Muscle of leg (tissue), 16 donors: ENCODE measurements around the gene SERPINB11. TPM values are rescaled to one million over a fixed set of nuclear protein-coding genes. Genes with fewer than 3 reads are reported as not detected.
"Not testable (repeated sequence)": the region's sequence is repeated elsewhere in the genome, so short reads cannot be mapped to it uniquely, and the experiment has no call there.

Experiments used
- DNase-seq: peaks from one replicate; pipeline ENCODE4 v3.0.0; 2013
- H3K27ac ChIP-seq: one replicate; pipeline ENCODE4 v1.5.1; 2013; ENCODE audit warnings: mild to moderate bottlenecking, low read length, control low read depth
- H3K27me3 ChIP-seq: one replicate; pipeline ENCODE4 v1.6.1; 2013; ENCODE audit warnings: low read length; ENCODE audit not compliant: control insufficient read depth, insufficient read depth
- H3K36me3 ChIP-seq: one replicate; pipeline ENCODE4 v1.6.1; 2013; ENCODE audit warnings: low read length; ENCODE audit not compliant: control insufficient read depth, insufficient read depth
- H3K4me1 ChIP-seq: one replicate; pipeline ENCODE4 v1.6.1; 2013; ENCODE audit warnings: low read length; ENCODE audit not compliant: control insufficient read depth, insufficient read depth
- H3K4me3 ChIP-seq: one replicate; pipeline ENCODE4 v1.5.1; 2013; ENCODE audit warnings: low read length, control low read depth
- H3K9me3 ChIP-seq: replicated peaks from 2 replicates; pipeline ENCODE4 v1.6.1; 2013; ENCODE audit warnings: low read depth, low read length; ENCODE audit not compliant: control insufficient read depth
- WGBS: methylation state at CpG from one replicate; pipeline ENCODE4 v1.1.5; 2013; ENCODE audit warnings: missing lambda C conversion rate; ENCODE audit not compliant: insufficient coverage; 5-methylcytosine and 5-hydroxymethylcytosine counted together
- long read RNA-seq, 11 donors: transcript quantifications; one replicate each; lab custom pipeline, GENCODE V29; 2026
- polyA plus RNA-seq, 8 donors: library from polyadenylated mRNA; unstranded; fragments of 120-200 nt; gene quantifications; one replicate each; pipeline versions ENCODE4 v1.2.1 to v1.2.3, GENCODE V29; 2013; ENCODE audit warnings: inconsistent platforms in 1 of 8, low replicate concordance in 1 of 8; ENCODE audit not compliant: insufficient read length in 8 of 8, insufficient read depth in 1 of 8
- total RNA-seq: library from RNA; stranded (reverse); fragments of 120-200 nt; gene quantifications from one replicate; pipeline ENCODE4 v1.2.4, GENCODE V29; 2013

Gene SERPINB11, protein sequence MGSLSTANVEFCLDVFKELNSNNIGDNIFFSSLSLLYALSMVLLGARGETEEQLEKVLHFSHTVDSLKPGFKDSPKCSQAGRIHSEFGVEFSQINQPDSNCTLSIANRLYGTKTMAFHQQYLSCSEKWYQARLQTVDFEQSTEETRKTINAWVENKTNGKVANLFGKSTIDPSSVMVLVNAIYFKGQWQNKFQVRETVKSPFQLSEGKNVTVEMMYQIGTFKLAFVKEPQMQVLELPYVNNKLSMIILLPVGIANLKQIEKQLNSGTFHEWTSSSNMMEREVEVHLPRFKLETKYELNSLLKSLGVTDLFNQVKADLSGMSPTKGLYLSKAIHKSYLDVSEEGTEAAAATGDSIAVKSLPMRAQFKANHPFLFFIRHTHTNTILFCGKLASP
- total RNA-seq (not detected), polyA plus RNA-seq (not detected)
- long read RNA-seq, donor 1 = 0 reads
- long read RNA-seq, donor 2 = 0 reads
- long read RNA-seq, donor 3 = 0 reads
- long read RNA-seq, donor 4 = 0 reads
- long read RNA-seq, donor 5 = 0 reads
- long read RNA-seq, donor 6 = 0 reads
- long read RNA-seq, donor 7 = 0 reads
- long read RNA-seq, donor 8 = 0 reads
- long read RNA-seq, donor 9 = 0 reads
- long read RNA-seq, donor 10 = 0 reads
- long read RNA-seq, donor 11 = 0 reads

DNA sequence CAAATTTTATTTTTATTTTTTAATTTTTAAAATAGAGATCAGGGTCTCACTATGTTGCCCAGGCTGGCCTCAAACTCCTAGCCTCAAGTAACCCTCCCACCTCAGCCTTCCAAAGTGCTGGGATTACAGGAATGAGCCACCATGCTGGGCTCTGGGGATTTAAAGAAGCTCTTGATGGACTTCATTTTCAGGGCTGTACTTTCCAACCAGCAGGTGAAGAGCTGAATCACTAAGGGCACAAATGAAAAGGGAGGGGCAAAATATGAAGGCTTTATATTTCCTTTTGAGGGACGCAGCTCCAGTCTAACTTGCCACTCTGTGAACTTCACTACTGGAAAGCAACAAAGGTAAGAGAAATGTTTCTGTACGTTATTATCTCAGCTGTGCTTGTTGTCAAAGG lies at the start of gene SERPINB11:
Gene SERPINB11, plus strand, starts transcription at position 301 of the 400 bp plus-strand sequence. CDS start 7,234 bp downstream, outside the sequence.
- Histone ChIP-seq H3K36me3 (no peaks in the 10 kb centered on the region), H3K9me3 (no peaks in the 10 kb centered on the region), H3K4me1 (no peaks in the 10 kb centered on the region), H3K4me3 (no peak within 1 kb of the TSS), H3K27me3 (no peaks in the 10 kb centered on the region), H3K27ac (no peak within 1 kb of the TSS)
- DNase-seq = no peak
- WGBS = no CpG with 5 or more reads among the region's 2 CpGs

DNA sequence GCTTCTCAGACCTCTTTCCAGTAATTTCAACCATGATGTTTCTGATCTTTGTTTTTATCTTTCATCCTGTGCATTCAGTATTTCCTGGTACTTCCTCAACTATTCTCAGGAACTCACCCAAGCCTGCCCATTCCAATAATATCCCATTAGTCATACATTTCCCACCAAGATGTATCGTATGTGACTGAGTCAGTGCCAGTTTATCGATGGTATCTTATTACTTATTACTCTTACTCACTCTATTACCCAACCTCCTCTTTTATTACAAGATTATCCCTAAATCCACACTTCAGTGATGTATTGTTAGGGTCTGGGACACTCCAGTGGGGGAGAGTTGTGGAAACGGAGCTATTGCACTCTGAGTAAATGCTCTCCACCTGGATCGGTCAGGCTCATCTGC lies 43.8 kb upstream of the SERPINB11 start:
- not testable (repeated sequence) for H3K4me3 ChIP-seq, H3K27ac ChIP-seq, H3K27me3 ChIP-seq, H3K4me1 ChIP-seq, DNase-seq, H3K36me3 ChIP-seq, H3K9me3 ChIP-seq
- 90% methylated on average over 2 of the region's 4 CpGs for WGBS

DNA sequence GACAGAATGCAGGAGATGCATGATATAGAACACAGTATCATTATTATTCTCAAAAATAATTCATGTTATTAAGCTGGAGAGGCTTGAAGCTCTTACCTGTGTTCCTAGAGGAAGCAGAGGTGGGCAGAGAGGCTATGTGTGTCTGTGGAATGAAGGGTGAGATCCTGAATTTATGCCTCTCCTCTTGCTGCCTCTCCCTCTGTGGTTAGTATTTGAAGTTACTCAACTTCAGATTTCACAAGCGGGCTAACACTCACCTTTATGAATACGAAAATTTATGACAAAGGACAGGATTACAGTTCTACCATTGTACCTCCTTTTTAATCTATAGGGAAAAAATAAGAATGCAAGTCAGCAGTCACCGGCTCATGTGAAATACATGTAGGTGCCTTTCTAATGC lies 41.0 kb upstream of the SERPINB11 start, which contains the start of gene SERPINB3:
Gene SERPINB3, minus strand, starts transcription at position 144 of the 400 bp plus-strand sequence. CDS start 677 bp downstream, outside the sequence.
- not testable (repeated sequence) for H3K27me3 ChIP-seq, H3K36me3 ChIP-seq, H3K27ac ChIP-seq, DNase-seq, H3K4me3 ChIP-seq, H3K4me1 ChIP-seq, H3K9me3 ChIP-seq
- WGBS = no CpG with 5 or more reads among the region's 3 CpGs

DNA sequence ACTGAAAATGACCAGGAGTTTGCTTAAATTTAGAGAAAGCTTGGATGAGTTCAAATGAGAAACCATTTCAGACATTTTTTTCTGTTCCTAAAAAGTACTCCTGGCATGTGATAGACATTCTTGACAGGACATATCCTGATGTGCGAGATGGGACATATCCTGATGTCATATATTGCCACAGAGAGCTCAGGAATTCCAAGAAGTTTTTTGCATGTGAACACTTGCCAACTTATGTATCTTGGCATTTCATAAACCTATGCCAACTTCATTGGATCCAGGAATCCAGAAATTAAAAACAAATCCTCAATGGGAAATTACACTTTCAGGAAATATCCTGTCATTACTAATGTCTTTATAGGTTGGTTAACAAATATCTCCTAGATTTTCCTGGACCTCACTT lies 38.2 kb upstream of the SERPINB11 start:
- WGBS = 83% methylated on average over 1 of the region's 1 CpG

DNA sequence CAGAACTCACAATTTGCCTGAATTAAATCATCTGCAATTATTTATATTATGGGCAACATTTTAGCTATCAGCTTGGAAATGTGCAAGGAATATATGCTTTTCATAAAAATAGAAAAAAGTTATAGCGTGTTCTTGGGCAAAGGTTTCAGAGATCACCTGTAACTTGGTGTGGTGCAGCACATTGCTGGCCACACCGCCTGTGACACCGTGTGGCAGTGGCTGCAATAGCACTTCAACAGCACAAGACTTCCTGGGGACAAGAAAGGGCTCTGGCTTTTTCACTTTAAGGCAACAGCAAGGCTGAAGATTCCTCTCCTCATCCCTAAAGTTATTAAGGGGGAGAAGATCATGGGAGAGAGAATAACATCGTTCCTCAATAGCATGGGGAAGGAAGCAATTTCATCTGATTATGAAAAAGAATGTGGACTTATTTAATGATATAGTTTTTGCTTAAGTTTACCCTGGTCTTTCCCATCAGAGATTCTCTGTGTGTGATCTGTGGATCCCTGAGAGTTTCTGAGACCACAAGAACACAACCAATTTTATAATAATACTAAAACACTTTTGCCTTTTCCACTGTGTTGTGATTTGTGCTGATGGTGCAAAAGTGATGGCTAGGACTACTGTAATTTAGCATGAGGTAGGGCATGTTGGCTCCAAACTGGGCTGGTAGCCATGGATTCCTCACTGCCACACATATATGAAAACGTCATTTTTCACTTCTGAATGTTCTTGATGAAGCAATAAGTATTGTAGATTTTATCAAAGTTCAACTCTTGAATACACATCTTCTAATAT lies 26.0 kb upstream of the SERPINB11 start:
- Histone ChIP-seq H3K4me1 (no peaks in the 10 kb centered on the region), H3K36me3 (no peaks in the 10 kb centered on the region), H3K27me3 (no peaks in the 10 kb centered on the region), H3K9me3 (no peaks in the 10 kb centered on the region), H3K27ac (no peak overlapping the region), H3K4me3 (no peak overlapping the region)
- 17% methylated on average over 3 of the region's 5 CpGs for WGBS
- DNase-seq = no peak

More for the DNA sequence above, 38.2 kb upstream of the SERPINB11 start:
- DNase-seq = no peak
- Histone ChIP-seq H3K27me3 (no peaks in the 10 kb centered on the region), H3K4me3 (no peak overlapping the region), H3K9me3 (peaks cover 2% of the 10 kb centered on the region), H3K36me3 (no peaks in the 10 kb centered on the region), H3K27ac (no peak overlapping the region), H3K4me1 (no peaks in the 10 kb centered on the region)

DNA sequence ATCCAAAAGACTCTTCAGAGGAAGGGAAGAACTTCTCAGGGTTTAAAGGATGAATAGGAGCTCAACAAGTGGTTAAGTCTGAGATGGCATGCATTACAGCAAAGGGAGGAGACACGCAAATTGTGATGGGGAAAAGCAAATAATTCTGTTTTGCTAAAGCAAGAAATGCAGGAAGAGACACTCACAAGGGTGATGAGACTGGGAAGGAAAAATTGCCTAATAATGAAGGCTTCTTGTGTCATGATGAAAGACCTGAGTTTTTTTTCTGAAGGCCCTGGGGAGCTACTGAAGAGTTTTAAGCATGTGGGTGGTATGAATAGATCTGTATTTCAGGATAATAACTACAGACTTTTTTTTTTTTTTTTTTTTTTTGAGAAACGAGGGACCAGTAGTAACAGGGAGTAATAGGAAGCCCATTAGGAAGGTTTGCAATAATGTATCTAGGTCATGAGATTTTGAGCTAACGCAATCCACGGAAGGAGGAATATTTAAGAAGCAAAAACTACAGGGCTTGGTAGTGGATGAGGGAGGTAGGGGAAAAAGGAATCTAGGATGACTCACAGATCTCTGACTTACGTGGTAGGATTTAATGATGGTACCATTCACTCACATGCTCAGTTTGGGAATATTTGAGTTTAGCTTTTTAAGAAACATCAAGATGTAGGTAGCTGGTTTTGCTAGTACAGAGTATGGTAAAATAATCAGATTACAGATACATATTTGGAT lies 25.1 kb upstream of the SERPINB11 start:
- no peak for DNase-seq

DNA sequence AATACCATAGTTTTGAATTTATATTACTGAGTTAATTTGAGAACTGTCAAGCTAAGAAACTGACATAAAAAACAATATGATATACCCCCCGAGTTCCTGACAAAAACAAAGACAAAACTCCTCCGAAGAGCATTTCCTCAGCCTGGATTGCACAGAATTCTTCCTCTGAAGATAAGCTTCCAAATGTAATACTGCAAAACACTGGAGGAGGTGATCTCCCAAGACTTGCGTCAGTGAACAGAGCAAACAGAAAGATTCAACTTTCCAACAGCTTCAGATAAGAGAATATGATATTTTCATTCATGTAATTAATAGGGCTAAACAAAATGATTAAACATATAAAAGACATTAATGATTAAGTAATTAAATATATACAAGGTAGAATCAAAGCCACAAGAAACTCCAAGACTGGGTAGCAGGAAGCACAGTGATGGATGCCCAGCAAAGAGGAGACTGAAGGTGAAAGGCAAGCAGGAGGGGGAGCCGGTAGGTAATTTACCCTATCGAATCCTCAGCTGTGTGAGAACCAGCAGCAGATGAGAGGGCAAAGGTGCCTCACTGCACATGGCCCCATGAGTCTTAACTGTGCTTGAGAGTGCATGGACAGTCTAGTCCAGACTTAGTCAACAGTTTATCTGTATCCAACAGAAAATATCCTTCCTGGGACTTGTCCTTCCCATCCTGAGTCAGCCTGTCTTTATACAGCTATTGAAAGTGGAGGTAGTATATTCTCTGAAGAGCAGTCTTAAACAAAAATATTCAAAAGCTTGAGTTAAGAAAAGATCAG lies 22.7 kb upstream of the SERPINB11 start:
- Histone ChIP-seq H3K9me3 (peaks cover 2% of the 10 kb centered on the region), H3K27me3 (no peaks in the 10 kb centered on the region), H3K27ac (no peak overlapping the region), H3K4me1 (no peaks in the 10 kb centered on the region), H3K36me3 (no peaks in the 10 kb centered on the region), H3K4me3 (no peak overlapping the region)
- WGBS = 41% methylated on average over 2 of the region's 5 CpGs
- no peak for DNase-seq

More for the DNA sequence above, 25.1 kb upstream of the SERPINB11 start:
- Histone ChIP-seq H3K4me1 (no peaks in the 10 kb centered on the region), H3K27me3 (no peaks in the 10 kb centered on the region), H3K4me3 (no peak overlapping the region), H3K9me3 (no peaks in the 10 kb centered on the region), H3K36me3 (no peaks in the 10 kb centered on the region), H3K27ac (no peak overlapping the region)
- 72% methylated on average over 4 of the region's 5 CpGs for WGBS

DNA sequence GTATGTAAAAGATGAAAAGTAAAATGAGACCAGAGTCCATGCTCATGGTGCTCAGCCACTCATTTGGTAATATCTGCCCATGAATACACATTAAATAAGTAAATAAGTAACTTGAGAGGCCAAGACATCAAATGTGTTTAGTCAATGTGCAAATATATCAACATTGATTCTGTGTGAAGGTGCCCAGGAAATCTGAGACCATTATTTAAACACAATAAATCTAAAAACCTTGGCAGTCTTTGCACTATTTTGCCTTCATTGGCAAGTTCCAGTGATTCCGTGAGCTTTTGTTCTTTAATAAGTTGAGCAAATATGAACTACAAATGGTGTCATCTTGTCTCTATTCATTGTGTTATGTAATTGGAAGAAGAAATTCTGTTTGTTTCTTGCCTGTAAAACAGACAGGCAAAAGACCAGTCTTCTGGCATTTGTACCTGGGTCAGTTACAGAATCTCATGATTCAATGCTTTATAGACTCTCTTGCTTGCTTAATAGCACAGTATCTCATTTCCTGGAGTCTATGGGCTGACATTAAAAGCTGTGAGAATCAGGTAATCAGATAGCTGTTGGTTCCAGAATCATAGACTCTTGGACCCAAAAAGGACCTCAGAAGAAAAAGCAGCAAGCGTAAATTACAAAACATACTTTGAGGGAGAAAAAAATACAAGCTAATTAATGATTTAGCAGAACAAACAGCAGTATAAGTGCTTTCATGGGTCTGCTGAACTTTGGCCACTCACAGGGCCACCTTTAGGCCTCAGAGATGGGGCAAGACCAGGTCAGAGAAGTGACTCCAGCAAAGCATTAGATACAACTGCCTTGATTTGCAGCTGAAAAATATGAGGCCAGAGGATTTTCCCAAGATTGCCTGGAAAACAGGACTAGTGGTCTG lies 21.1 kb upstream of the SERPINB11 start:
- WGBS = no CpG with 5 or more reads among the region's 2 CpGs

More for the DNA sequence above, 21.1 kb upstream of the SERPINB11 start:
- Histone ChIP-seq H3K9me3 (peaks cover 2% of the 10 kb centered on the region), H3K36me3 (no peaks in the 10 kb centered on the region), H3K27me3 (no peaks in the 10 kb centered on the region), H3K27ac (no peak overlapping the region), H3K4me3 (no peak overlapping the region), H3K4me1 (no peaks in the 10 kb centered on the region)
- no peak for DNase-seq
